HFFc6 (cell line): Measurements from ENCODE around the gene ZNF219. TPM values are rescaled to one million over a fixed set of nuclear protein-coding genes. Genes with fewer than 3 reads are reported as not detected.
A peak's percentile ranks its signal among the peaks of the same experiment; 100 is the strongest.

Source experiments
- DNase-seq: peaks from one replicate; pipeline ENCODE4 v3.0.0-alpha.2; 2018
- H3K27ac Mint-ChIP-seq: 2 replicates; pipeline ENCODE4 v1.8.0; 2020; ENCODE audit warnings: mild to moderate bottlenecking, mixed read lengths
- H3K27me3 Mint-ChIP-seq: 2 replicates; pipeline ENCODE4 v1.8.0; 2021; ENCODE audit warnings: mild to moderate bottlenecking, moderate library complexity, mixed read lengths; ENCODE audit not compliant: insufficient read depth
- H3K36me3 Mint-ChIP-seq: 2 replicates; pipeline ENCODE4 v1.8.0; 2021; ENCODE audit warnings: low read depth, mixed read lengths
- H3K4me1 Mint-ChIP-seq: 2 replicates; pipeline ENCODE4 v1.8.0; 2020; ENCODE audit warnings: low read depth, mixed read lengths
- H3K4me3 Mint-ChIP-seq: 2 replicates; pipeline ENCODE4 v1.8.0; 2020; ENCODE audit warnings: mild to moderate bottlenecking, moderate library complexity, mixed read lengths
- H3K9me3 Mint-ChIP-seq: 2 replicates; pipeline ENCODE4 v1.8.0; 2020; ENCODE audit warnings: mild to moderate bottlenecking, mixed read lengths
- CTCF ChIP-seq: fragments of 200-600 bp; sonication (generic); IDR thresholded peaks from 2 replicates; pipeline ENCODE4 v1.5.0; 2021; ENCODE audit warnings: antibody characterized with exemption, mild to moderate bottlenecking
- total RNA-seq, 6 experiments: library from RNA; stranded (reverse); fragmentation: NEBNext Ultra II Directional; extraction: Animal tissue kit (Norgen Biotek cat#: 25700); gene quantifications; 2 replicates in 1 of 6; 3 replicates in 5 of 6; pipeline ENCODE4 v1.2.3, GENCODE V29; 2021

The ZNF219 gene
- total RNA-seq, 6 experiments from 2014 or later, result 5.3 to 11.2 (median 6.6) TPM

GRCh38 chr14:21105095-21105494, 6.6 kb upstream of the ZNF219 start:
- H3K4me1 Mint-ChIP-seq, result peaks cover 49% of the 10 kb centered on the region
- no peak for DNase-seq

DNA sequence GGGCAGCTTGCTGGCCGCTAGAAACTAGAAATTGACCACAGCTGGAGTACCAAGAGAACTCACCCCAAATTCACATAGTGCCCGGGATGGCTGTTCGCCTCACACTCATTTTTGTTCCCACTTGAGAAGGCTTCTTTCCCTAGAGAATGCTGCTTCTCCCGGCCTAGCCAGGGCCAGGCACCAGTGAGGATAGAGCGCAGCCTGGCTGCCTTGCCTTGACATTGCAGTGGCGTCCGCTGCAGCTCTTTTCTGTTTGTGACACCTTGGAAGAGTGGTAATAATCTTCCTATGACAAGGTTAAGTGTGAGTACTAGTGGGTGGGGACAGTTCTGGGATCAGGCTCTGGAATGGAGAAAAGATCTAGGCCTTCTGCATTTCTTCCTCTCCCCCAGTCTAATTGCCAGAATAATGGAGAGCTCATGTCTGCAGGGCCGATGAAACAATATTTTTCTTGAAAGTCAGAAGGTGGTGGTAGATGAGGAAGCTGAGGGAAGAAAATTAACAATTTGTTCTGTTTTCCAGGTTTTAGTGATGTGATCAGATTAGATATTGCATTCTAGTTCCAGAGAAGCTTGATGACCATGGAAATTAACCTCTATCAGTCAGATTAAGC, 6.1 kb upstream of the ZNF219 start:
- TF ChIP-seq CTCF, result peak; percentile 89
- Mint-ChIP-seq H3K4me3 (peak overlapping the region; percentile 85), H3K9me3 (no peaks in the 10 kb centered on the region), H3K27me3 (peaks cover 4% of the 10 kb centered on the region), H3K4me1 (peaks cover 52% of the 10 kb centered on the region), H3K27ac (peak overlapping the region; percentile 89), H3K36me3 (no peaks in the 10 kb centered on the region)
- peak; percentile 72 for DNase-seq

More at GRCh38 chr14:21105095-21105494, 6.6 kb upstream of the ZNF219 start:
- no peak for TF ChIP-seq CTCF
- Mint-ChIP-seq H3K9me3 (no peaks in the 10 kb centered on the region), H3K27ac (no peak overlapping the region), H3K4me3 (no peak overlapping the region), H3K27me3 (peaks cover 9% of the 10 kb centered on the region), H3K36me3 (no peaks in the 10 kb centered on the region)

GRCh38 chr14:21103710-21104447, 5.4 kb upstream of the ZNF219 start:
- Mint-ChIP-seq H3K36me3 (no peaks in the 10 kb centered on the region), H3K4me1 (peaks cover 59% of the 10 kb centered on the region), H3K4me3 (peak overlapping the region; percentile 85)

DNA sequence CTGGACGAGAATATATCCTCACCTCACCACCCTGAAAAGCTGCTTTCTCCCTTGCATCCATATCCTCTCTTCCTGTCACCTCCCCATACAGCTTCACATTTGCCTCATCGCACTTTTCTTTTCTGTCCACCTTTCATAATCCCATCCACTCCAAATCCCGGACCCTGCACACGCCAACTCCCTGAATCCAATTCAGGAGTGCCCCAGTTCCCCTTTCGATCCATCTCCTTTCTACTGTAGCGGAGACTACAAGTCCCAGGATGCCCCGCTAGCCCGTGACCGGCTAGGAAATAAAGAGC, 4.9 kb upstream of the ZNF219 start:
- DNase-seq, result no peak
- H3K27ac Mint-ChIP-seq, result peak overlapping the region; percentile 89
- H3K4me1 Mint-ChIP-seq, result peaks cover 62% of the 10 kb centered on the region
- no peak for TF ChIP-seq CTCF
- peaks cover 10% of the 10 kb centered on the region for H3K27me3 Mint-ChIP-seq
- H3K9me3 Mint-ChIP-seq, result no peaks in the 10 kb centered on the region
- H3K4me3 Mint-ChIP-seq, result peak overlapping the region; percentile 85
- H3K36me3 Mint-ChIP-seq, result no peaks in the 10 kb centered on the region

More at GRCh38 chr14:21103710-21104447, 5.4 kb upstream of the ZNF219 start:
- Mint-ChIP-seq H3K27me3 (peaks cover 8% of the 10 kb centered on the region), H3K9me3 (no peaks in the 10 kb centered on the region), H3K27ac (peak overlapping the region; percentile 89)
- peak; percentile 83 for TF ChIP-seq CTCF
- peak; percentile 92 for DNase-seq

DNA sequence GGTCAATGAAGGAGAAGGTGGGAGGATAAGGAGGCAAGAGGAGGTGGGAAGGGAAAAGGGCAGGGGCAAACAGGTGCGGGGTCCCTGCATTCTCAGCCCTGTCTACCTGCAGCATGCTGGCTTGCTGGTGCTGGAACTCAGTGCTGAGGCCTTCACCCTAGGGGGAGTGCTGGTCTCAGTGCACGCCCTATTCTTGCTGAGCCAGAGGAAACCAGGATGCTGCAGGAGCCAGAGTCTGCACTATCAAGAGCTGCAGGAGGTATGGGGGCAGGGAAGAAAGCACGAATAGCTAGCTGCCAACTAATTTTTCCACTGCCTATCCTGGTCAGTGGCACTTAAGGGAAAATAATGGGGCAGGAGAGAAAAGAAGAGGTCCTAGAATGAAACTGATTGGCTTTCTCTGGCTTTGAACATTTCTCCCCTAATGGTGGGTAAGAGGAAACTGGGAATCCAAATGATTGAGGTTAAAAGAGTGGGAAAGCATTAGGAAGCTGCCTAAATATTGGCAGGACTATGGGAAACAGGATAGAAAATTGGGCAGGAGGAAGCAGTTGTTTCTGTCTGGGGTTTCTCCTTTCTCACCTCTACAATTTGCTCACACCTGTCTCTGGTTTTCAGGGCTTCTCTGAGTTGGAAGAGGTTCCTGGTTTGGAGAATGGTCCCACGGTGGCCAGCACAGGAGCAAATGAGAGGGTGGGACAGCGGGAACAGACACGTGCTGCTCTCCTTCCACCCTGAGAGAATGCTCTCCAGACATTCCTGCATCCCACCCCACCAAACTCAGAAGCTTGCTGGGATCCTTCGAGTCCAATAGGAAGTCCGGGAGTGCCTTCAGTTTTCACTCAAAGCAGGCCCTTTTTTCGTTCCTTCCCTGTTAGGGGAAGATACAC, 4.3 kb upstream of the ZNF219 start:
- H3K27ac Mint-ChIP-seq, result no peak overlapping the region
- H3K9me3 Mint-ChIP-seq, result no peaks in the 10 kb centered on the region
- no peaks in the 10 kb centered on the region for H3K36me3 Mint-ChIP-seq
- no peak for DNase-seq
- peaks cover 10% of the 10 kb centered on the region for H3K27me3 Mint-ChIP-seq
- peak overlapping the region; percentile 85 for H3K4me3 Mint-ChIP-seq
- peaks cover 58% of the 10 kb centered on the region for H3K4me1 Mint-ChIP-seq
- no peak for TF ChIP-seq CTCF
